DOHH2 (cell line): ENCODE data around the gene ADAMTS3.

Source experiments
- H3F3A ChIP-seq: fragments of 200-600 bp; sonication (generic), shearing (Covaris generic); 2 replicates; pipeline ENCODE4 v1.6.0; 2016; ENCODE audit warnings: antibody characterized with exemption, mild to moderate bottlenecking; ENCODE audit not compliant: control insufficient read depth, insufficient read depth
- H3K27ac ChIP-seq: fragments of 200-600 bp; sonication (generic); 2 replicates; pipeline ENCODE4 v1.5.1; 2014; ENCODE audit warnings: low read depth, mild to moderate bottlenecking, low read length, moderate library complexity
- H3K27me3 ChIP-seq: fragments of 200-600 bp; sonication (generic); 2 replicates; pipeline ENCODE4 v1.6.1; 2014; ENCODE audit warnings: mild to moderate bottlenecking, low read length, mixed read lengths; ENCODE audit not compliant: control insufficient read depth
- H3K36me3 ChIP-seq: fragments of 200-600 bp; sonication (generic); 2 replicates; pipeline ENCODE4 v1.6.1; 2014; ENCODE audit warnings: mild to moderate bottlenecking, low read length, moderate library complexity, mixed read lengths; ENCODE audit not compliant: control insufficient read depth
- H3K4me1 ChIP-seq: fragments of 200-600 bp; sonication (generic); 2 replicates; pipeline ENCODE4 v1.6.1; 2014; ENCODE audit warnings: mild to moderate bottlenecking, low read length, mixed read lengths; ENCODE audit not compliant: control insufficient read depth
- H3K4me2 ChIP-seq: fragments of 200-600 bp; sonication (generic); 2 replicates; pipeline ENCODE4 v1.6.0; 2014; ENCODE audit warnings: mild to moderate bottlenecking, low read length, moderate library complexity
- H3K4me3 ChIP-seq: fragments of 200-600 bp; sonication (generic); 2 replicates; pipeline ENCODE4 v1.5.1; 2014; ENCODE audit warnings: mild to moderate bottlenecking, low read length, mixed read lengths
- H3K79me2 ChIP-seq: fragments of 200-600 bp; sonication (generic); 2 replicates; pipeline ENCODE4 v1.6.1; 2014; ENCODE audit warnings: mild to moderate bottlenecking, low read length, mixed read lengths; ENCODE audit not compliant: control insufficient read depth
- H3K9me2 ChIP-seq: fragments of 200-600 bp; sonication (generic); replicated peaks from 2 replicates; pipeline ENCODE4 v1.6.1; 2014; ENCODE audit warnings: mild to moderate bottlenecking, low read length, mixed read lengths; ENCODE audit not compliant: control insufficient read depth
- H3K9me3 ChIP-seq: fragments of 200-600 bp; sonication (generic); 2 replicates; pipeline ENCODE4 v1.6.1; 2014; ENCODE audit warnings: antibody characterized with exemption, low read length, mixed read lengths; ENCODE audit not compliant: control insufficient read depth, insufficient read depth
- H4K20me1 ChIP-seq: fragments of 200-600 bp; sonication (generic); 2 replicates; pipeline ENCODE4 v1.6.0; 2014; ENCODE audit warnings: low read depth, mild to moderate bottlenecking, antibody characterized with exemption, low read length, moderate library complexity; ENCODE audit not compliant: control insufficient read depth, insufficient read depth
- EZH2phosphoT487 ChIP-seq: fragments of 200-600 bp; sonication (generic); IDR thresholded peaks from 2 replicates; pipeline ENCODE4 v1.6.1; 2017; ENCODE audit warnings: borderline replicate concordance, mild to moderate bottlenecking, antibody characterized with exemption, low read length, moderate library complexity, mixed read lengths
- TF ChIP-seq, protein P1 (sequence below): fragments of 200-600 bp; sonication (generic); IDR thresholded peaks from one replicate; pipeline ENCODE4 v1.5.1; 2014; ENCODE audit warnings: antibody characterized with exemption, mild to moderate bottlenecking, low read depth, low read length; ENCODE audit not compliant: poor library complexity, severe bottlenecking

The ADAMTS3 gene

DNA sequence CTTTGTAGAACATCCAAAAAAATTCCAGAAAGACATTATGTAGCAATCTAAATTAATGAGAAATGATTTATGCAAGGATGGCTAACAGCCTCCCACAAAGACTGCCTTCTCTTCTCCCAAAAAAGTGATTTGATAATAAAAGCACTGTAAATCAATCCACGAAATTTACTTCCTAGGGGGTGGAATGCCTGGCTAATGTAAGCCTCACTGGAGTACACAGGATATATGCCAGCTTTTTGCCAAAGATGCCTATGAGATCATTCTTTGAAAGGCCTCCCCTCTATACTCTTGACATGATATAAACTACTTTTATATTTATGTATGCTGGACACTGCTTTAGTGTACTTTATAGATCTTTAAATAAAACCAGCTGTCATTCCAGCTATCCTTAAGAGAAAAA lies 211.1 kb downstream of the ADAMTS3 start:
- Histone ChIP-seq H4K20me1 (no peaks in the 10 kb centered on the region), H3K79me2 (no peaks in the 10 kb centered on the region), H3K36me3 (no peaks in the 10 kb centered on the region), H3K9me2 (no peaks in the 10 kb centered on the region), H3K9me3 (no peaks in the 10 kb centered on the region), H3F3A (no peaks in the 10 kb centered on the region), H3K4me1 (no peaks in the 10 kb centered on the region), H3K4me2 (no peak overlapping the region), H3K27ac (no peak overlapping the region), H3K27me3 (no peaks in the 10 kb centered on the region), H3K4me3 (no peak overlapping the region)
- no peak for TF ChIP-seq EZH2phosphoT487
- TF ChIP-seq, protein P1, sequence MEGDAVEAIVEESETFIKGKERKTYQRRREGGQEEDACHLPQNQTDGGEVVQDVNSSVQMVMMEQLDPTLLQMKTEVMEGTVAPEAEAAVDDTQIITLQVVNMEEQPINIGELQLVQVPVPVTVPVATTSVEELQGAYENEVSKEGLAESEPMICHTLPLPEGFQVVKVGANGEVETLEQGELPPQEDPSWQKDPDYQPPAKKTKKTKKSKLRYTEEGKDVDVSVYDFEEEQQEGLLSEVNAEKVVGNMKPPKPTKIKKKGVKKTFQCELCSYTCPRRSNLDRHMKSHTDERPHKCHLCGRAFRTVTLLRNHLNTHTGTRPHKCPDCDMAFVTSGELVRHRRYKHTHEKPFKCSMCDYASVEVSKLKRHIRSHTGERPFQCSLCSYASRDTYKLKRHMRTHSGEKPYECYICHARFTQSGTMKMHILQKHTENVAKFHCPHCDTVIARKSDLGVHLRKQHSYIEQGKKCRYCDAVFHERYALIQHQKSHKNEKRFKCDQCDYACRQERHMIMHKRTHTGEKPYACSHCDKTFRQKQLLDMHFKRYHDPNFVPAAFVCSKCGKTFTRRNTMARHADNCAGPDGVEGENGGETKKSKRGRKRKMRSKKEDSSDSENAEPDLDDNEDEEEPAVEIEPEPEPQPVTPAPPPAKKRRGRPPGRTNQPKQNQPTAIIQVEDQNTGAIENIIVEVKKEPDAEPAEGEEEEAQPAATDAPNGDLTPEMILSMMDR, result no peak

DNA sequence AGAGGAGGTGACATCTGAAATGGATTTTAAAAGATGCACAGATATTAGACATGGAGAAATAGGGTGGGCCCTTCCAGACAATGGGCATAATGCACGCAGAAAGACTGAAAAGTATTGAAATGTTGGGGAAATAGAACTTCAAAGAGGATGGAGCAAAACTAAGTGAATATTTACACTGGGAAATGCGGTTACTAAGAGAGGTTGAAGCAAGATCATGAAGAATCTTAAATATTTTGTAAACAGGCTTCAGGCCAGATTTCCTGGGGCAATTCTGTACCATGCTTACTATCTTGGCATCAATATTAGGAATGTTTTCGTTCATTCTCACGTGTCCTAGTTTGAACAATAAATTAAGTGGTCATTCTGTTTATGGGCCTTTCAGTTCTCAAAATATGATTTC lies 216.3 kb downstream of the ADAMTS3 start:
- H3K36me3 ChIP-seq, result no peaks in the 10 kb centered on the region
- no peaks in the 10 kb centered on the region for H3K9me2 ChIP-seq
- no peaks in the 10 kb centered on the region for H3K79me2 ChIP-seq
- no peak overlapping the region for H3K4me2 ChIP-seq
- H3K9me3 ChIP-seq, result no peaks in the 10 kb centered on the region
- no peaks in the 10 kb centered on the region for H3K4me1 ChIP-seq
- H3F3A ChIP-seq, result no peaks in the 10 kb centered on the region
- H4K20me1 ChIP-seq, result no peaks in the 10 kb centered on the region
- no peak overlapping the region for H3K4me3 ChIP-seq
- TF ChIP-seq EZH2phosphoT487, result no peak
- TF ChIP-seq, protein P1, result no peak
- H3K27ac ChIP-seq, result no peak overlapping the region
- H3K27me3 ChIP-seq, result no peaks in the 10 kb centered on the region

DNA sequence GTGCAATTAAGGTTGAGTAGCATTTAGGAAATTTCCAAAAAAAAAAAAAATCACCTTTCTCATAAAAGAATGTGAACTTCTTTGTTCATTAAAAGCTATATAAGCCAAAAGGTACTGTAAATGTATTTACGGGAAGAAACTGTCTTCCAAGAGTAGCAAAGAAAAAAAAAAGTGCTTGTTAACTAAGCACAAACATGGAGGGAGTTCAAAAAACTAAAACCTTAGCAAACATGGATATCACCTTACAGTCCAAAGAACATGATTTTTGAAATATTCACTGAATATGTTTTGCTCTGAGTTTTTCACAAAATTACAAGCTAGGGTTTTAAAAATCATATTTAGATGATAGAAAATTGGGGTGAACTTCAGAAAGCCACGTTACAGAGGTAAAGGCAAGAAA lies 217.5 kb downstream of the ADAMTS3 start:
- Histone ChIP-seq H3K36me3 (no peaks in the 10 kb centered on the region), H3K79me2 (no peaks in the 10 kb centered on the region), H3K9me2 (no peaks in the 10 kb centered on the region), H3K4me1 (no peaks in the 10 kb centered on the region), H3K4me3 (no peak overlapping the region), H3K27ac (no peak overlapping the region), H3F3A (no peaks in the 10 kb centered on the region), H3K27me3 (no peaks in the 10 kb centered on the region), H3K9me3 (no peaks in the 10 kb centered on the region), H4K20me1 (no peaks in the 10 kb centered on the region), H3K4me2 (no peak overlapping the region)
- TF ChIP-seq EZH2phosphoT487, result no peak
- TF ChIP-seq, protein P1, result no peak

DNA sequence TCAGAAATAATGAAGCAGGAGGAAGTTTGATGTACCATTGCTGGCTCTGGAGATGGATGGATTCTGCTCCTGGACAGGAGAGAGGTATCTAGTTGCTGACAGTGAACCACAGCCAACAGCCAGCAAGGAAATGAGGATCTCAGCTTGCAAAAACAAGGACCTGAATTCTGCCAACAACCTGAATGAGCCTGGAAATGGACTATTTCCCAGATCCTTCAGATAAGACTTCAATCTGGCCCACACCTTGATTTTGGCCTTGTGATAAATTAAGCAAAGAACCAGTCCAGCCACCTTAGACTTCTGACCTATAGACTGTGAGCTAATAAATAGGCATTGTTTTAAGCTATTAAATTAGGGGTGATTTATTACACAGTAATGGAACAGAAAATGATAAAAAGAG lies 220.3 kb downstream of the ADAMTS3 start:
- Histone ChIP-seq H3K9me2 (no peaks in the 10 kb centered on the region), H3K79me2 (no peaks in the 10 kb centered on the region), H3K9me3 (no peaks in the 10 kb centered on the region), H4K20me1 (no peaks in the 10 kb centered on the region), H3K27ac (no peak overlapping the region), H3K27me3 (no peaks in the 10 kb centered on the region), H3K4me1 (no peaks in the 10 kb centered on the region), H3K36me3 (no peaks in the 10 kb centered on the region), H3K4me2 (no peak overlapping the region), H3K4me3 (no peak overlapping the region), H3F3A (no peaks in the 10 kb centered on the region)
- TF ChIP-seq EZH2phosphoT487, result no peak
- TF ChIP-seq, protein P1, result no peak
